AG09309 (cell line): ENCODE results near the gene NFKB1.

Experiments used
- DNase-seq: peaks from one replicate; pipeline ENCODE4 v3.0.0-alpha.2; 2010; ENCODE audit warnings: low read depth
- H3K4me3 ChIP-seq: 2 replicates; pipeline ENCODE4 v1.5.1; 2011; ENCODE audit warnings: mild to moderate bottlenecking, low read depth, low read length, moderate library complexity; ENCODE audit not compliant: control insufficient read depth
- TF ChIP-seq, protein P1 (sequence below): IDR thresholded peaks from 2 replicates; pipeline ENCODE4 v1.5.1; 2011; ENCODE audit warnings: mild to moderate bottlenecking, low read depth, low read length, inconsistent platforms; ENCODE audit not compliant: insufficient read depth, control insufficient read depth; ENCODE audit errors: missing control alignments

NFKB1 gene

DNA sequence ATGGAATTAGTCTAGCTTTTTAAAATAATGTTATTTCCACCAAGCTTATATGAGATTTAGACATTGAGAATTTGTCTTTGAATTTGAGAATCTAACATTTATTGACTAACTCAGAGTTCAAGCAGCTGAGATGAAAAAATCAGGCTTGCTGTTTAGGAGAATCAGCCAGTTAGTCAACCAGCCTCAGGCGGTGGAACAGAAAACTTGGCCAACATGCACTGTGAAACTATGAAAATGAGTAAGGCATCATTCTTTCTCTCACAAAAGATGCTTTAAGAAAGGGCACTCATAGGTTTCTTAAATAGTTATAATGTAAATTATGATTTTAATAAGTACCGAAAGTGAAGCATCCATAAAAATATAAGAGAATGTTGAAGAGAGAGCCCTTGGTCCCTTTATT lies 84.2 kb downstream of the NFKB1 start:
- no peak overlapping the region for H3K4me3 ChIP-seq

GRCh38 chr4:102586002-102586643 lies 85.0 kb downstream of the NFKB1 start:
- TF ChIP-seq, protein P1, sequence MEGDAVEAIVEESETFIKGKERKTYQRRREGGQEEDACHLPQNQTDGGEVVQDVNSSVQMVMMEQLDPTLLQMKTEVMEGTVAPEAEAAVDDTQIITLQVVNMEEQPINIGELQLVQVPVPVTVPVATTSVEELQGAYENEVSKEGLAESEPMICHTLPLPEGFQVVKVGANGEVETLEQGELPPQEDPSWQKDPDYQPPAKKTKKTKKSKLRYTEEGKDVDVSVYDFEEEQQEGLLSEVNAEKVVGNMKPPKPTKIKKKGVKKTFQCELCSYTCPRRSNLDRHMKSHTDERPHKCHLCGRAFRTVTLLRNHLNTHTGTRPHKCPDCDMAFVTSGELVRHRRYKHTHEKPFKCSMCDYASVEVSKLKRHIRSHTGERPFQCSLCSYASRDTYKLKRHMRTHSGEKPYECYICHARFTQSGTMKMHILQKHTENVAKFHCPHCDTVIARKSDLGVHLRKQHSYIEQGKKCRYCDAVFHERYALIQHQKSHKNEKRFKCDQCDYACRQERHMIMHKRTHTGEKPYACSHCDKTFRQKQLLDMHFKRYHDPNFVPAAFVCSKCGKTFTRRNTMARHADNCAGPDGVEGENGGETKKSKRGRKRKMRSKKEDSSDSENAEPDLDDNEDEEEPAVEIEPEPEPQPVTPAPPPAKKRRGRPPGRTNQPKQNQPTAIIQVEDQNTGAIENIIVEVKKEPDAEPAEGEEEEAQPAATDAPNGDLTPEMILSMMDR: no peak
- no peak for DNase-seq
- no peak overlapping the region for H3K4me3 ChIP-seq

More for the DNA sequence above, 84.2 kb downstream of the NFKB1 start:
- TF ChIP-seq, protein P1: no peak
- no peak for DNase-seq

- TF ChIP-seq, protein P1: no peak
These were observed 85.5 kb downstream of the NFKB1 start for GRCh38 chr4:102586644-102587021.

DNA sequence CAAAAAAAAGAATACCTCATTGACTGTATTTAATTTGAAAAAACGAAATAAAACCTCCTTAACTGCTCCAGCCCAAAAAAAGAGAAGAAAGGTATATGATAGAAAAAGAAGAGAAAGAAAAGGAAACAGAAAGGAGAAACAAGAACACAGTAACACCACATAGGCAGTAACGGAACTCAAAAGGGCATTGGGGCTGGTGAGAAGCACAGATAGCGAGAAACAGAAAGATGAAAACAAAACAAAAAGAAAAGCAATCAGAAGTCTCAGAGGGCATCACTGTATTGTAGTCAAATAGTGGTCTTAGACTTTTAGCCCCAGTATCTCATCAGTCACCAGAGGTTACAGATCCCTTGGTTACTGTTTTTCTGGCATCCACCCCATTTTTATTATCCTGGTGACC lies 88.6 kb downstream of the NFKB1 start:
- no peak overlapping the region for H3K4me3 ChIP-seq
- TF ChIP-seq, protein P1: no peak
- DNase-seq: no peak

More at GRCh38 chr4:102586644-102587021, 85.5 kb downstream of the NFKB1 start:
- no peak for DNase-seq
- no peak overlapping the region for H3K4me3 ChIP-seq

GRCh38 chr4:102592256-102592655 lies 91.1 kb downstream of the NFKB1 start:
- no peak overlapping the region for H3K4me3 ChIP-seq
- TF ChIP-seq, protein P1: no peak
- no peak for DNase-seq

GRCh38 chr4:102593147-102593546 lies 92.0 kb downstream of the NFKB1 start:
- no peak for DNase-seq
- no peak overlapping the region for H3K4me3 ChIP-seq
- TF ChIP-seq, protein P1: no peak
